HEK293 (cell line): ENCODE measurements around the gene EPB41L2.

ENCODE experiments used
- CTCF ChIA-PET: fragments of 350-600 bp; formaldehyde crosslinking; extraction: SDS; loops from one replicate; lab custom pipeline; 2021; ENCODE audit warnings: antibody characterized with exemption; lab: Yijun Ruan, JAX
- POLR2A ChIA-PET: fragments of 300-600 bp; formaldehyde crosslinking; extraction: SDS; loops from one replicate; lab custom pipeline; 2020; ENCODE audit warnings: antibody characterized with exemption, inconsistent platforms; lab: Yijun Ruan, JAX
- H3K27ac ChIP-seq: fragments of 200-500 bp; sonication (Bioruptor generic); 2 replicates; pipeline ENCODE4 v1.5.1; 2014; ENCODE audit warnings: low read depth, low read length, control low read depth, inconsistent platforms; ENCODE audit errors: extremely low read depth
- H3K36me3 ChIP-seq, 2 experiments: fragments of 200-500 bp in 1 of 2; sonication (Bioruptor generic) in 1 of 2; 1 replicate in 1 of 2; 2 replicates in 1 of 2; pipeline ENCODE4 v1.5.1; 2014 to 2017; ENCODE audit warnings: inconsistent platforms in 2 of 2, low read length in 2 of 2; ENCODE audit not compliant: control insufficient read depth in 2 of 2, insufficient read depth in 1 of 2
- H3K4me1 ChIP-seq: fragments of 200-500 bp; sonication (Bioruptor generic); 2 replicates; pipeline ENCODE4 v1.5.1; 2014; ENCODE audit warnings: mild to moderate bottlenecking, low read length, inconsistent platforms; ENCODE audit not compliant: control insufficient read depth, insufficient read depth
- H3K4me3 ChIP-seq: 2 replicates; pipeline ENCODE4 v1.5.1; 2011; ENCODE audit warnings: low read depth, mild to moderate bottlenecking, control low read depth, low read length, moderate library complexity
- H3K9me3 ChIP-seq: fragments of 200-500 bp; sonication (Bioruptor generic); 2 replicates; pipeline ENCODE4 v1.5.1; 2014; ENCODE audit warnings: low read depth, low read length, inconsistent platforms; ENCODE audit not compliant: control insufficient read depth, insufficient read depth
- GLI2 ChIP-seq: fragments of 450-650 bp; formaldehyde crosslinking; IDR thresholded peaks from 2 replicates; pipeline ENCODE4; 2017; ENCODE audit warnings: missing biosample characterization, missing genetic modification characterization, low read depth, borderline replicate concordance
- KLF16 ChIP-seq: fragments of 450-650 bp; formaldehyde crosslinking; IDR thresholded peaks from 2 replicates; pipeline ENCODE4 v1.5.1; 2017; ENCODE audit warnings: missing biosample characterization, missing genetic modification characterization
- OSR2 ChIP-seq: fragments of 450-650 bp; formaldehyde crosslinking; IDR thresholded peaks from 2 replicates; pipeline ENCODE4 v1.5.1; 2016; ENCODE audit warnings: missing biosample characterization, missing genetic modification characterization
- TRIM28 ChIP-seq: IDR thresholded peaks from 2 replicates; pipeline ENCODE4 v1.6.1; 2011; ENCODE audit warnings: low read length, control low read depth, borderline replicate concordance
- ZBTB17 ChIP-seq: fragments of 450-650 bp; formaldehyde crosslinking; IDR thresholded peaks from 2 replicates; pipeline ENCODE4 v1.5.1; 2016; ENCODE audit warnings: missing biosample characterization, missing genetic modification characterization
- ZNF112 ChIP-seq: fragments of 450-650 bp; formaldehyde crosslinking; IDR thresholded peaks from 2 replicates; pipeline ENCODE4 v1.5.0; 2017; ENCODE audit warnings: missing biosample characterization, missing genetic modification characterization
- ZNF114 ChIP-seq: fragments of 450-650 bp; formaldehyde crosslinking; IDR thresholded peaks from 2 replicates; pipeline ENCODE4 v1.5.0; 2017; ENCODE audit warnings: missing biosample characterization, missing genetic modification characterization
- ZNF121 ChIP-seq: fragments of 450-650 bp; formaldehyde crosslinking; IDR thresholded peaks from 2 replicates; pipeline ENCODE4 v1.5.1; 2016; ENCODE audit warnings: missing biosample characterization, missing genetic modification characterization
- ZNF19 ChIP-seq: fragments of 450-650 bp; formaldehyde crosslinking; IDR thresholded peaks from 2 replicates; pipeline ENCODE4; 2016; ENCODE audit warnings: missing biosample characterization, missing genetic modification characterization, low read depth
- ZNF37A ChIP-seq: fragments of 450-650 bp; IDR thresholded peaks from 2 replicates; pipeline ENCODE4 v1.5.1; 2018; ENCODE audit warnings: missing biosample characterization, missing genetic modification characterization
- ZNF416 ChIP-seq: fragments of 450-650 bp; formaldehyde crosslinking; IDR thresholded peaks from 2 replicates; pipeline ENCODE4 v1.5.1; 2016; ENCODE audit warnings: missing biosample characterization, missing genetic modification characterization
- ZNF560 ChIP-seq: fragments of 450-650 bp; formaldehyde crosslinking; IDR thresholded peaks from 2 replicates; pipeline ENCODE4 v1.5.1; 2017; ENCODE audit warnings: missing biosample characterization, missing genetic modification characterization, borderline replicate concordance
- ZNF692 ChIP-seq: fragments of 450-650 bp; formaldehyde crosslinking; IDR thresholded peaks from 2 replicates; pipeline ENCODE4 v1.5.1; 2016; ENCODE audit warnings: missing biosample characterization, missing genetic modification characterization
- ZNF704 ChIP-seq: fragments of 450-650 bp; formaldehyde crosslinking; IDR thresholded peaks from 2 replicates; pipeline ENCODE4 v1.5.1; 2016; ENCODE audit warnings: missing biosample characterization, missing genetic modification characterization
- ZNF792 ChIP-seq: fragments of 450-650 bp; formaldehyde crosslinking; IDR thresholded peaks from 2 replicates; pipeline ENCODE4 v1.5.1; 2016; ENCODE audit warnings: missing biosample characterization, missing genetic modification characterization
- ZSCAN18 ChIP-seq: fragments of 450-650 bp; formaldehyde crosslinking; IDR thresholded peaks from 2 replicates; pipeline ENCODE4 v1.5.1; 2016; ENCODE audit warnings: missing biosample characterization, missing genetic modification characterization
- TF ChIP-seq, protein P1 (sequence below): fragments of 450-650 bp; formaldehyde crosslinking; IDR thresholded peaks from 2 replicates; pipeline ENCODE4 v1.5.1; 2016; ENCODE audit warnings: missing biosample characterization, missing genetic modification characterization
- TF ChIP-seq, protein P2 (sequence below): fragments of 450-650 bp; formaldehyde crosslinking; IDR thresholded peaks from 2 replicates; pipeline ENCODE4 v1.5.1; 2016; ENCODE audit warnings: missing biosample characterization, missing genetic modification characterization, low read depth
- TF ChIP-seq, protein P3 (sequence below): fragments of 450-650 bp; formaldehyde crosslinking; IDR thresholded peaks from 2 replicates; pipeline ENCODE4 v1.5.1; 2016; ENCODE audit warnings: missing biosample characterization, missing genetic modification characterization

The EPB41L2 gene

DNA sequence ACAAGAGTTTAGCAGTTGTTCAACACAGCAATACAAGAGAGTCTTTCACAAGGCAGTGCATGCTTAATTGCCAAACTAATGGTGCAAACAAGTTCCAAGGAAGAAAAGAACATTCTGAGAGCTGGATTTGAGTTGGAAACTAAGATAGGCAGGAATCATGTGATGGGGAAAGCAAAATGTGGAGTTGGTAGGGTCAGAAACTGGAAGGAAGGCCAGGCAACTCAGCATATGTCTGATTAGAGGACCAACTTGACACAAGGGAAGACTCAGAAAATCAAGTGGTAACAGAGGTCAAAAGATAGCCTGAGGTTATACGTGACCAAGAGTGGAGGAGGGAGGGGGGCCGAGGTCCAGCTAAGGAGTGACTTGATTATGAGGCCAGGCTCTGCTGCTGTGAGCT is 118.6 kb downstream of the EPB41L2 start:
- Histone ChIP-seq H3K4me3 (no peak overlapping the region), H3K36me3 (no peaks in the 10 kb centered on the region), H3K27ac (no peak overlapping the region), H3K9me3 (no peaks in the 10 kb centered on the region), H3K4me1 (peaks cover 30% of the 10 kb centered on the region)
- no peak for TF ChIP-seq ZNF37A (tag by site-specific recombination)
- no peak for TF ChIP-seq ZNF112 (tag by site-specific recombination)
- no peak for TF ChIP-seq ZNF560
- TF ChIP-seq, protein P1, sequence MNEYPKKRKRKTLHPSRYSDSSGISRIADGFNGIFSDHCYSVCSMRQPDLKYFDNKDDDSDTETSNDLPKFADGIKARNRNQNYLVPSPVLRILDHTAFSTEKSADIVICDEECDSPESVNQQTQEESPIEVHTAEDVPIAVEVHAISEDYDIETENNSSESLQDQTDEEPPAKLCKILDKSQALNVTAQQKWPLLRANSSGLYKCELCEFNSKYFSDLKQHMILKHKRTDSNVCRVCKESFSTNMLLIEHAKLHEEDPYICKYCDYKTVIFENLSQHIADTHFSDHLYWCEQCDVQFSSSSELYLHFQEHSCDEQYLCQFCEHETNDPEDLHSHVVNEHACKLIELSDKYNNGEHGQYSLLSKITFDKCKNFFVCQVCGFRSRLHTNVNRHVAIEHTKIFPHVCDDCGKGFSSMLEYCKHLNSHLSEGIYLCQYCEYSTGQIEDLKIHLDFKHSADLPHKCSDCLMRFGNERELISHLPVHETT (tag by site-specific recombination): no peak
- no peak for TF ChIP-seq ZSCAN18 (tag by site-specific recombination)
- no peak for TF ChIP-seq ZNF704 (tag by site-specific recombination)
- TF ChIP-seq ZNF19: no peak
- no peak for TF ChIP-seq ZBTB17 (tag by site-specific recombination)
- TF ChIP-seq ZNF121 (tag by site-specific recombination): no peak
- TF ChIP-seq ZNF114 (tag by site-specific recombination): no peak
- TF ChIP-seq OSR2 (tag by site-specific recombination): no peak
- TF ChIP-seq GLI2 (tag by site-specific recombination): no peak
- no peak for TF ChIP-seq ZNF792 (tag by site-specific recombination)
- no peak for TF ChIP-seq ZNF416 (tag by site-specific recombination)
- no peak for TF ChIP-seq KLF16
- TF ChIP-seq ZNF692 (tag by site-specific recombination): no peak
- POLR2A ChIA-PET: no interaction called here
- CTCF ChIA-PET: no interaction called here

- ChIA-PET CTCF (interaction anchor here (0.7 kb wide), 1 partner anchor 181 kb away, joined by 3 read pairs; no protein-coding TSS in a partner anchor), POLR2A (no interaction called here)
- Histone ChIP-seq H3K4me3 (no peak overlapping the region), H3K9me3 (no peaks in the 10 kb centered on the region), H3K27ac (no peak overlapping the region), H3K4me1 (peaks cover 30% of the 10 kb centered on the region), H3K36me3 (no peaks in the 10 kb centered on the region)
- TF ChIP-seq, protein P2, sequence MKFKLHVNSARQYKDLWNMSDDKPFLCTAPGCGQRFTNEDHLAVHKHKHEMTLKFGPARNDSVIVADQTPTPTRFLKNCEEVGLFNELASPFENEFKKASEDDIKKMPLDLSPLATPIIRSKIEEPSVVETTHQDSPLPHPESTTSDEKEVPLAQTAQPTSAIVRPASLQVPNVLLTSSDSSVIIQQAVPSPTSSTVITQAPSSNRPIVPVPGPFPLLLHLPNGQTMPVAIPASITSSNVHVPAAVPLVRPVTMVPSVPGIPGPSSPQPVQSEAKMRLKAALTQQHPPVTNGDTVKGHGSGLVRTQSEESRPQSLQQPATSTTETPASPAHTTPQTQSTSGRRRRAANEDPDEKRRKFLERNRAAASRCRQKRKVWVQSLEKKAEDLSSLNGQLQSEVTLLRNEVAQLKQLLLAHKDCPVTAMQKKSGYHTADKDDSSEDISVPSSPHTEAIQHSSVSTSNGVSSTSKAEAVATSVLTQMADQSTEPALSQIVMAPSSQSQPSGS (tag by site-specific recombination): no peak
- TF ChIP-seq, protein P3, sequence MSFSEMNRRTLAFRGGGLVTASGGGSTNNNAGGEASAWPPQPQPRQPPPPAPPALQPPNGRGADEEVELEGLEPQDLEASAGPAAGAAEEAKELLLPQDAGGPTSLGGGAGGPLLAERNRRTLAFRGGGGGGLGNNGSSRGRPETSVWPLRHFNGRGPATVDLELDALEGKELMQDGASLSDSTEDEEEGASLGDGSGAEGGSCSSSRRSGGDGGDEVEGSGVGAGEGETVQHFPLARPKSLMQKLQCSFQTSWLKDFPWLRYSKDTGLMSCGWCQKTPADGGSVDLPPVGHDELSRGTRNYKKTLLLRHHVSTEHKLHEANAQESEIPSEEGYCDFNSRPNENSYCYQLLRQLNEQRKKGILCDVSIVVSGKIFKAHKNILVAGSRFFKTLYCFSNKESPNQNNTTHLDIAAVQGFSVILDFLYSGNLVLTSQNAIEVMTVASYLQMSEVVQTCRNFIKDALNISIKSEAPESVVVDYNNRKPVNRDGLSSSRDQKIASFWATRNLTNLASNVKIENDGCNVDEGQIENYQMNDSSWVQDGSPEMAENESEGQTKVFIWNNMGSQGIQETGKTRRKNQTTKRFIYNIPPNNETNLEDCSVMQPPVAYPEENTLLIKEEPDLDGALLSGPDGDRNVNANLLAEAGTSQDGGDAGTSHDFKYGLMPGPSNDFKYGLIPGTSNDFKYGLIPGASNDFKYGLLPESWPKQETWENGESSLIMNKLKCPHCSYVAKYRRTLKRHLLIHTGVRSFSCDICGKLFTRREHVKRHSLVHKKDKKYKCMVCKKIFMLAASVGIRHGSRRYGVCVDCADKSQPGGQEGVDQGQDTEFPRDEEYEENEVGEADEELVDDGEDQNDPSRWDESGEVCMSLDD (tag by site-specific recombination): no peak
- TF ChIP-seq TRIM28: no peak
Measured at GRCh38 chr6:130943738-130944137, 119.3 kb downstream of the EPB41L2 start.
